HG03565 (cell line): Measurements from ENCODE around the gene SLF2.
A peak's percentile ranks its signal among the peaks of the same experiment; 100 is the strongest.

Source experiments
- ATAC-seq: cut with Tn5 transposase; IDR thresholded peaks from one replicate; pipeline ENCODE4 v1.9.1; 2021; ENCODE audit warnings: mild to moderate bottlenecking, moderate library complexity; ENCODE audit not compliant: unreplicated experiment

Gene SLF2, protein sequence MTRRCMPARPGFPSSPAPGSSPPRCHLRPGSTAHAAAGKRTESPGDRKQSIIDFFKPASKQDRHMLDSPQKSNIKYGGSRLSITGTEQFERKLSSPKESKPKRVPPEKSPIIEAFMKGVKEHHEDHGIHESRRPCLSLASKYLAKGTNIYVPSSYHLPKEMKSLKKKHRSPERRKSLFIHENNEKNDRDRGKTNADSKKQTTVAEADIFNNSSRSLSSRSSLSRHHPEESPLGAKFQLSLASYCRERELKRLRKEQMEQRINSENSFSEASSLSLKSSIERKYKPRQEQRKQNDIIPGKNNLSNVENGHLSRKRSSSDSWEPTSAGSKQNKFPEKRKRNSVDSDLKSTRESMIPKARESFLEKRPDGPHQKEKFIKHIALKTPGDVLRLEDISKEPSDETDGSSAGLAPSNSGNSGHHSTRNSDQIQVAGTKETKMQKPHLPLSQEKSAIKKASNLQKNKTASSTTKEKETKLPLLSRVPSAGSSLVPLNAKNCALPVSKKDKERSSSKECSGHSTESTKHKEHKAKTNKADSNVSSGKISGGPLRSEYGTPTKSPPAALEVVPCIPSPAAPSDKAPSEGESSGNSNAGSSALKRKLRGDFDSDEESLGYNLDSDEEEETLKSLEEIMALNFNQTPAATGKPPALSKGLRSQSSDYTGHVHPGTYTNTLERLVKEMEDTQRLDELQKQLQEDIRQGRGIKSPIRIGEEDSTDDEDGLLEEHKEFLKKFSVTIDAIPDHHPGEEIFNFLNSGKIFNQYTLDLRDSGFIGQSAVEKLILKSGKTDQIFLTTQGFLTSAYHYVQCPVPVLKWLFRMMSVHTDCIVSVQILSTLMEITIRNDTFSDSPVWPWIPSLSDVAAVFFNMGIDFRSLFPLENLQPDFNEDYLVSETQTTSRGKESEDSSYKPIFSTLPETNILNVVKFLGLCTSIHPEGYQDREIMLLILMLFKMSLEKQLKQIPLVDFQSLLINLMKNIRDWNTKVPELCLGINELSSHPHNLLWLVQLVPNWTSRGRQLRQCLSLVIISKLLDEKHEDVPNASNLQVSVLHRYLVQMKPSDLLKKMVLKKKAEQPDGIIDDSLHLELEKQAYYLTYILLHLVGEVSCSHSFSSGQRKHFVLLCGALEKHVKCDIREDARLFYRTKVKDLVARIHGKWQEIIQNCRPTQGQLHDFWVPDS

DNA sequence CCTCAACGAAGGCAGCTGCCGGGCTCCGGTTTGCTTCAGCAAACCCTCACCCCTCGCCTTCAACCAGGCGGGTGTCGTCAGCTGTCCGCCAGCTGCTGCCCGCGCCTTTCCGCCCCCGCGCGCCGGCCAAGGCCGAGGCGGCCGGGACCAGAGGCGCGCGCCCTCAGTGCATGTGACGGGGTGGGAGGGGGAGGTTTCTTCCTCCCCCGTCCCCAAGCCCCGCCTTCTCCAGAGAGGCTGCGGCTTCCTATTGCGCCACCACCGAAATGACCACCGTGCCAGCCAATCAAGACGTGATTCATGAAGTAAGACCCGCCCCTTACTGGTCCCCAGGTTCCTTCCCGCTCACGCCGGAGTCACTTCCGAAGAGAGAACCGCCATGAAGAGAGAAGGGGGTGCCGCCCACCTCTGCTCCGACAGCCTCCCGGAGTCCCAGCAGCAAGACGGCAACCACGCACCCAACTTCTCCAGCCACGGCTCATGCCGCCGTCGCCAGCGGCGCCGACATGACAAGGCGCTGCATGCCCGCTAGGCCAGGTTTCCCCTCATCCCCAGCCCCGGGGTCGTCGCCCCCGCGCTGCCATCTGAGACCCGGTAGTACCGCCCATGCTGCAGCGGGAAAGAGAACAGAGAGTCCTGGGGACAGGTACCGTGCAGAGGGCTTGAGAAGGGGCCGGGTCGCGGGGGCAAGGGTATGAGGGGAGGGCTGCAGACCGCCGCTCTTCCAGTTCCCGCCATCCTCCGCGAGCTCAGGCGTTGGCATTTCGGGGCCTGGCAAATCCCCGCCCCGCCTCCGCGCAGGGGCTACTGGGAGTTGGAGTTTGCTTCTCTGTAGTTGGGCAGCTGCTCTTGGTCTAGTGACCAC, at the start of gene SLF2:
TSS of gene SLF2 (plus strand) at position 359 of the 865 bp plus-strand sequence. CDS start at position 507, 148 bp downstream.
- ATAC-seq, result peak; percentile 82

DNA sequence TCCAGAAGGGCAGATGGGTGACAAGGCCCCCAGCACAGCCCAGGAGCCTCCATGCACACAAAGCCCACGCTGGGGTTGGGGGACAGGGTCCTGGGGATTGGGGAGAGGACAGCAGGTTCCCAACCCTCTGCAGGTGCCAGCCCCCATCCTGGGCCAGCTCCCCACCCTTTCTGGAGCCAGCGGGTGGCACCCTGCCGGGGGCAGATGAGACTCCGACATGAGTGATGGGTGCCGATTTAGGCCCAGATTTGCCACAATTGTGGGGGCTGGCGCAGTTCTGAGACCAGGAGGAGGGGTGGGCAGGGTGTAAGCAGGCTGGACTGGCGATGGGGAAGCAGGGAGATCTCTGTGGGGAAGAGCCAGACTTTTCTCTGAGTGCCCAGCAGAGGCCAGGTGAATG, 49.3 kb upstream of the SLF2 start:
- no peak for ATAC-seq

DNA sequence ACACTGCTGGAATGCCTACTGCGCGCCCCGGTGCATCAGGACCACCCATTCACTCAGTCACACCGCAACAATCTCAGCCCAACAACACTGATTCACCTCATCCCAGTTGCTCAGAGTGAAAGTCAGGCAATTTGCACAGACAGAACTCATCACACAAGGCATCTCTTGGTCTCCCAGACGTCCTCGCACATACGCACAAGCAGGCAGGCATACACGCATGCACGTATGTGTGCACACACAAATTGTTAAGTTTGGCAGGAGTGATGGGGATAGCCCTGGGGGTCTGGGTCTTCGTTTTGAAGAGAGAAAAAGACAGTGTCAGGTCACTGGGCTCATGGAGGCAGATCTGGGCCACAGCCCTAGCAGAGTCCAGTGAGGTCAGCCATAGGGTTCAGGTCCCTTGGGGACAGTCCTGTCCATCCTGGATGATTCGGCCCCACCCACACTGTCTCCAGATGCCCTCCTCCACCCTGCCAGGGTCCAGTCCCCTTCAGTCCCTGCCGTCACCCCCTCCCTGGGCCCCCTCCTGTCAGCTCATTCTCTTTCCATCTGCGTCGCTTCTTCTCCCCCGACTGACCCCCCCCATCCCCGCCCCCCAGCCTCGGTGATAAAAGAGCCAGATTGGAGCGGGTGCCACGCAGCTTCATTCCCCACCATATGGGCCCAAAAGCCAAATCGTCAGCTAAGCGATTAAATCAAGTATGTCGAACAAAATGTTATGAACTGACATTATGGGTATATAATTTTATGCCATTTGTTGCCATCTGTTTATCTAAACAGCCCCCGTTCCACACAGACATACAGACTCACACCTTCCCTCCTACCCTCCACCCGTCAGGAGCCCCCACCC, 48.5 kb upstream of the SLF2 start:
- ATAC-seq, result no peak

DNA sequence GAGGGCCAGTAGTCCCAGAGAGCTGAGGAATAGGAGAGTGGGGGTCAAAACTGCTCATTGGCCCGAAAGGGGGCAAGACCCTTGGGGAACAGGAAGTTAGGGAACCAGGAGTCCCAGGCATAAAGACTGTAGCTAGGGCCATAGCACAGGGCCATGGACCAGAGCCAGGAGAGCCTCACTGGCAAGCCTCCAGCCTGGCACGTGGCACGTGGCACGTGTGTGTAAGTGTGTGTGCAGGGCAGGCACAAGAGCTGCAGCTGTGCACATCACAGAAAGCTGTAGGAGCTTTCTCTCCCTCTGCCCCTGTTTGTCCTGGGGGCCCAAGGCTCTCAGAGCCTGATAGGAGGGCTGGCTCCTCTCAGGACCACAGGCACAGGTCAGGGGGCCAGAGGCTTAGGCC, 47.8 kb upstream of the SLF2 start:
- ATAC-seq, result no peak

DNA sequence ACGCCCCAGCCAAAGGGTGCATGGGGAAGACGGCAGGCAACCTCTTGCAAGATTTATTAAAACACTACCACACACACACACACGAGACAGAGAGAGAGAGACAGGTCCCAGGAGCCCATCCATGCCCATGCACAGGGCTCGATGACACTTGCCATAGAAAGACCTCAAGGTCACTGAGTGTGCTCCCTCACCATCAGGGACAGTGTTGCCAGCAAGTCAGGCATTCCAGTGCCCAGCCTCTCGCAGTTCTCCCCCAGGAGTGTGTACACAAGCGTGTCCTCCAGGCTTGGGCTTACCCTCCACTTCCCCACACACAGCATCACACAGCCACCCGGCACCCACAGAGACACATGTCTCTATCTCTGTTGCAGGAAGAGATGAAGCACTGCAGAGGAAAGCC, 46.8 kb upstream of the SLF2 start:
- ATAC-seq, result no peak

DNA sequence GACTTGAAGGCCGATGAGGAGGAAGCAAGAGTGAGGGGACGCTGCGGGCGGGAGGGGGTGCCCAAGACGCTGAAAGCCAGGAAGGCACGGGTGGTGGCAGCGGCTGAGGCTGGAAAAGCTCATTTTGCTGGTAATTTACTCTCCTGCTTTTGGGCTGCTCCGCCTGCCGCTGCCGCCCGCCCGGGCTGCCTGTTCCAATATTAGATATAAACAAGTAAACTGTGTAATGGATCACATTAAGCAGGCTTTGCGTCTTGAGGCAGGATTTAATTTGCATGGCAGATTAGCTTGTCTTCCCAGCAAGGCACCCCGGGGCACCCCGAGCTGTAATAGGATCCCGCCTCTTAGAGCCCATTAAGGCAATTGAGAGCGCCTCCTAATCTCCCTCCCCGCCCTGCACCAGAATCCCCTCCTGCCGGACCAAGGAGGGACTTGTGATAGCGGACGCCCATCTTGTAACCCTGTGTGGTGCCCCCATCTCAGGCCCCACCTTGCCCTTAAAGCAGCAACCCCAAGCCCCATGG, 46.1 kb upstream of the SLF2 start:
- no peak for ATAC-seq

DNA sequence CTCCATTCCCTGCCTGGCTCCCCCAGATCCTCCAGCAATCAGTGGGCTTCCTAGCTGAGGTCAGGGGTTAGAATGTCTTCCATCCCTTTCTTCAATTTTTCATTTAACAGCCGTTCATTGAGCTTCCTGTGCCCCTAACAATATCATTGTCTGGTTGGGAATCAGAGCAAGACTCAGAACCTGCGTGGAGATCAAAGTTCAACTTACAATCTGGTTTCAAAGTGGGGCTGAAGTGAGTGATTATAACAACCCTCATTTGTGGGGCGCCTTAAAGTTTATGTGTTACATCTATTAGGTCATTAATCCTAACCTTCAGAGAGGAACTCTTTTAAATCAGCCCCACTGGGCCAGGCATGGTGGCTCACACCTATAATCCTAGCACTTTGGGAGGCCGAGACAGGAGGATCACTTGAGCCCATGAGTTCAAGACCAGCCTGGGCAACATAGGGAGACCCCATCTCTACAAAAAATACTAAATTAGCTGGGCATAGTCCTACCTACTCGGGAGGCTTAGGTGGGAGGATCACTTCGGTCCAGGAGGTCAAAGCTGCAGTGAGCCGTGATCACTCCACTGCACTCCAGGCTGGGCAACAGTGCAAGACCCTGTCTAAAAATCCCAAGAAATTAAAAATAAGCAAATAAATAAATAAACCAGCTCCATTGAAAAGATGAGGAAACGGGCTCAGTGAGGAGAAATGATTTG, 45.4 kb upstream of the SLF2 start:
- ATAC-seq, result no peak

DNA sequence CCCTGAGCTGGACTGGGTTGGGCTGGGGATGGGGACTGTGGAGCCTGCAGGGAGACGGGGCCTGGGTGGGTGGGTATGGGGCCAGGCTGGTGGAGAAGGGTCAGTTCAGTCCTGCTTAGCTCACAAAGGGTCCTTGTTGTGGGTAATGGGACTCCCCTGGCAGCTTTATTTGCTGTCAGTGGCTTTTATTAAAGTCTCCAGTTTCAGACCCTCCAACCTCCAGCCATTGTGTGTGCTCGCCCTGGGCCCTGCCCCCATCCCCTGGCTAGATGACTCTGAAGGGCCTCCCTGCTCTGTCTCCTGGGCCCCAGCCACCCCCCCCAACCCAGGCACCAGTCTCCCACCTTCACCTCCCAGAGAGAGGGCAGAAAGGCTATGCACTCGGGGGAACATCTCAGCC, 44.4 kb upstream of the SLF2 start:
- no peak for ATAC-seq

DNA sequence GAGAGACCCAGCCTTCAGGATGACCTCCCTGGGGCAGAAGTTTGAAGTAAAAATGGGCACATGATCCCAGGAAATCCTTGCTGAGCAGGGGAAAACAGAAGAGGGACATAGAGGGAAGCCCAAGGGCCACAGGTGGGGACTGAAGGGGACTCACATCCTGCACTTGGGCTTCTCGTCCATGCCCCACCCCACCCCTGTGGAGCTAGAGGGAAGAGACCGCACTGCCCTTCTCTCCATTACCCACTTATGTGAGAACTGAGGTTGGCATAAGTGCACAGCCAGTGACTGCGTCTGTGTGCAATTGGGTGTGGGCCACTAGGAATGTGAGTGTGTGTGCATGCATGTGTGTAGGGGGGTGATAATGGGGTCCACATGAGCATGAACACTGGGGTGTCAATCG, 43.4 kb upstream of the SLF2 start:
- no peak for ATAC-seq

DNA sequence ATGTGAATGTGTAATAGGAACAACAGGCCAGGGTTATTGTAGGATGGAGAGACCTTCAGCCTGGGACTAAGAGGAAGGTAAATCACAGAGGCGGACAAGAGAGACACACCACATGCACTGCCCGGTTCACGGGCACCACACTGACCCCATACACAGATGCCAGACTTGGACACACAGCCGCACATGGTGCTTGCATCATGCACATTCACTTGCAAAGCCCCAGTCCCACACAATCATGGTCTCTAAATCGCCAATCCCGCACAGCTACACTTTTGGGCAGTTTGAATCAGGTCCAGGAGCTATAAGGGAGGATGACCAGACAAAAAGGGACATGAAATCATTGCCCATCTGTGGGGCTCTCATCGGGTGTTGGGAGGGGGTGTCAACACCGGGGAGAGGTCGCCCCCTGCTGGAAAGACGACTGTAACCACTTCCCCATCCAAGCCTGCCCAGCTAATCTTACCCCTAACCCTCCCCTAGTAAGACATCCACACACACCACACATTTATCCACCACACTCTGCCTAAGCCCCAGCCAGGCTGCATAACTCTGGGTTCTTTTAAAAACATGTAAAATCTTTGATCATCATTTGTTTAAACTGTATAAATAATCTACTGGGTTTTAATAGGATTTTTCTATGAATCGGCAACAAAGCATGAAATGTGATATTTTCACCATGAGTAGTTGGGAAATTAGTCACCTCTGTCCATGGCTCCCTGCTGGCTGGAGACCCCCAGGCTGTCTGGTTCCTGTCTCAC, 40.5 kb upstream of the SLF2 start:
- ATAC-seq, result no peak

DNA sequence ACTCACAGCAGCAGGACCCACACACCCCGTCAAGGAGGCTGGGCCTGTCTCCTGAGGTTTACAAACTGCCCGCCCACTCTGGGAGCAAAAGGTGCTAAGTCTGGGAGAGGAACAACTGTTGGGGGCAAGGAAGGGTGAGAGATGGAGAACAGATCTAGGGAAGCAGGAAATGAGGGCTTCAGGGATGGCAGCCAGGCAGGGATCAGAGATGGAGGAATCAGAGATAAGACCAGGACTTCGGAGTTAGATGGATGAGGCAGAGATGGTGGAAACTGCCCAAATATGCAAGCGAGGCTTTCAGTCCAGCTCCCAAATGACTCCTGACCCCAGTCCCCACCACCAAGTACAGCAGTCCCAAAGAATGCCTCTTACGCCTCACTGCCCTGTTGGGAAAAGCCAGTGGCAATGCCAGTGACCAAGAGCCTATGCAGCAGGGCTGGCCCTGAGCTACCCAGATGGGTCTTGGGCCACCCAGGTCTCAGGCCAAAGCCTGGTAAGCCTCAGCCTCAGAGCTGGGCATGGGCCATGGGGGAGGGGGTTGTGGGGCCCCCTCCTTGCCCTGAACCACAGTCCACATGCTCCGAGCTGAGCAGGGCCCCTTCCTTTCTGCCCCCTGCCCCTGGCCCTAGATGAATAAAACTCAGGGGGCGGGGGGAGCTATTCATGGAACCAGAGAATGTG, 39.5 kb upstream of the SLF2 start:
- no peak for ATAC-seq

DNA sequence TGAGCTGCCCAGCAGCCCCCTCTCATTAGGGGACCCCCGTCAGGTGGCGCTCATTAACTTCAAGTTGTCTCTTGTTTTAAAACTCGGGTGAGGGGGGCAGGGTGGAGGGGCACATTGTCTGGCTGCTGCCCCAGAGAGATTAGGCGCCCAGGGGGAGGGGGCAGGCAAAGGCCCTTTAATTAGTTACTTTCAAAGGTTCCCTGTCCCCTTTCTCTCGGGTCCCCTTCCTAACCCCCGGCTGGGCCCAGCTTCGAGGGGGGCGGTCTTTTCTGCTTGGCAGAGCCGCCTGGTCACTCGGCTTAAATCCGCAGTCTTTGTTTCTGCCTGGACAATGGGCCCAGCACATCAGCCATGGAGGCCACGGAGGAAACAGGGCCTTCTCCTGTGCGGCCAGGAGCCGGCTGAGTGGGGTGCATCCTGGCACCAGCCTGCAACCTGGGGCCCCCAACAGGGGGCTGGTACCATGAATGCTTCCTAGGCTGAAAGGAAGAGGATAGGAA, 38.9 kb upstream of the SLF2 start:
- ATAC-seq, result no peak

DNA sequence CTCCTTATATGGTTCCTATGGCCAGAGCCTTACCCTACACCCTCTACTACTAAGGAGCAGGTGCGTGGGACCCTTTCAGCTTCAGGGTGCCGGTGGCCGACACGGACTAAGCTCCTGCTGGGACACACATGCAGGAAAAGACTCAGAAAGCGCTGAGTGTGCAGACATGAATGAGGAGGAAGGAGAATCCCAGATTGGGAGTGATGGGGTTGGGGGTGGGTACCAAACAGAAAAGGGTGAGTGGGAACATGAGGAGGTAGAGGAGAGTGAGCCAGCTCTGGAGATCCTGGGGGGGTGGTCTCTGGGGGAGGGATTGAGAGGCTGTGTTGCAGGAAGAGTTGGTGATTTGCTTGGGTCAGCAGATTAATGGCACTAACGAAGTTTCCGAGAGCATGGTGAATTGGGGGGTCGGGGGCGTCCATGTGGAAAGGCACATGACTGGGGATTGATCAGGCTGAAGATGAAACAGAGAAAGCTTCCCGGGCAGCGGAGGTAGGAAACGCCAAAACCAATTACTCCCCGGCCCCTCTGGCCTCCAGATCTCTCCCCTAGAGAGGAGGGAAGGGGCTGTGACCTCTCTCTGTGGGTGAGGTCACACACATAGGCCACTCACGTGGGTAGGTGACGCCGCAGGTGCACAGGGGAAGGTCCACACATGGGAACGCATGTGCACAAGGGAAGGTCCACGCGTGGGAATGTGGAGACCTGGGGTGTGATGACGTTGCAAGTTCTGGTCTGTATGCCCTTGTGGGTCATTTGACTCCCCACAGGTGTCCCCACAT, 37.9 kb upstream of the SLF2 start:
- no peak for ATAC-seq

DNA sequence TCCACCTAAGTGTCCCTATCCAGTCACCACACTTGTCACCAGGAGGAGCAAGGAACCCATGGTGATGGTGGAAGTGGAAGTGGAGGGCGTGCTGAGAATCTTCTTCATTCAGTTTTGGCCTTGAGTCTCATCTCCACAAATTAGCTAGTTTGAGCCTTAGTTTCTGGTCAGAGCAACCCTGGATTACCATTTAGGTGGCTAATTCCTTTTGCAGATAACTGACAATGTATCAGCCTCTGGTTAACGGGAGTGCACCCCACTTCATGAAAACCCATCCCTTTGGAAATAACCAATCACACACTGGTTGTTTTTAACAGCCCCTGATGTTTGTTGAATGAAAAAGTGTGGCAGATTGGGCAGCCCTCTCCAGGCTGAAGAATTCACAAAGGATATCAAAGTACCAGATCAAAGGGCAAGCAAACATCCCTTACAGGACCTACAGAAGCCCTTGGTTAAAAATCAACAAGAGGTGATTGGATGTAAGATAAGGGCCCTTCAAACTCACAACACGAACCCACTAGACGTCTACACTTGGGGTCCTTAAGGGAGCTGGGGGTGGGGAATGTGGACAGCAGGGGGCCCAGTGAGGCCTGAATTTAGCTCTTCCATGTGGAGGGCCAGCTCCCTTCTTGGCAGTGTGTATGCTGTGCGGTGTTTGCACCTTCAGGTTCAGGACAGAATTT, 37.1 kb upstream of the SLF2 start:
- ATAC-seq, result no peak

DNA sequence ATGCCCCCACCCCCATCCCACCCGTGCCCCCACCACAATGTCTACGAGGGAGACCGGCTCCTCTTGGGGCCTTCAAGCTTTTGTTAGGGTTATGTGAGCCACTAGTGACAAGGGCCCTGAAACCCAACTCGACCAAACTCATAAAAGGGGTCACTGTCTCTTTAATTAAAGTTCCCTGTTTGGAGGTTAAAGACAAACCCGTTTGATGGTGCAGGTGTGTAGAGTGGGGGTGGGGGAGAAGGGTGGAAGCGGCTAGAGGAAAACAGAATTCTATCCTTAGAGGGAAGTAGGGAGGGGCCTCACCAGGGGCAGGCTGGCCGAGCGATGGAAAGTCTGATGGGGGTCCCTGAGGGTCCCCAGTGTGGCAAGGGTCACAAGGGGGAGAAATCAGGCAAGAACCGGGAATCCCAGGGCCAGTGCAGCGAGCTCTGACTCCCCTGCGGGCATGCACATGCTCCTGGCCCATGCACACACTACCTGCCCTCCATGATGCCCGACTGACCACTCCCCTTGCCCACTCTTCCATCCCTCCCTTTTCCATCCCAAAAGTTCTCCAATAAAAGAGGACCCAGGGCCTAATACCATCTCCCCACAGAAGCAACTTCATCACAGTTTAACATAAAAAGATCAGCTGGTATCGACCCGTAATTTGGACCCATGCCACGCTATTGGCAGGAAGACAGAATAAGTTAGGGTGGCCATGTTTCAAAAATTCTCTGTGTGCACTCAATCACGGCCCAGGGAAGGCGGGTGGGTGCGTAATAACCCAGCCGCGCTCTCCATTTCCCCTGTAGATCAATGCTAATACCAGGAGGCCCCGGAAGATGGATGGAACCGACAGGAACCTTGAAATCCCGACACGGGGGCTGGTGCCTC, 35.9 kb upstream of the SLF2 start:
- no peak for ATAC-seq
